Measurements from ENCODE around the gene EMP2.

DNA sequence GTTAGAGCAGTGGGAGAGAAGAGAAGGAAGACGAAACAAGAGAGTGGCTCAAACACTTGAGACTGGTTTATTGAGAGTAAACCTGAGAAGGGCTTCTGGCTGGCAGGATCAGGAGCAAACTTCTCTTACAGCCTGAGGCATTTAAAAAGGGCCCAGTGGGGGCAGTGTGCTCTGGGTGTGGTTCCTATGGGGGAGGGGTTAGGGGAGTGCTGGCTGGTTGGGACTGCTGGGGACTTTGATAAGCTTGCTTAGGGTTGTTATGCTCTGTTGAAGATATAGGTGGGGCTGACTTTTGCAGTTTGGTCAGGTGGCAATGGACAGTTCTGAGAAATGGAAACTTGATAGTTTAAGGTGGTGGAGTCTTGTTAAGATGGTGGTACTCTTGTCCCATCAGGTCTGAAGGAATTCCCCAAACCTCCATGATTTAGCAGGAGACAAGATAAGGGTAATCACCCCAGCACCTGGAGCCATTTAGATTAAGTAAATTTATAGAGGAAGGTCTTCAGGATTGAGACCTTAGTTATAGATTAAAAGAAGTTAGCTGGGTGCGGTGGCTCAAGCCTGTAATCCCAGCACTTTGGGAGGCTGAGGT, 79.3 kb downstream of the EMP2 start:
- TF ChIP-seq CTCF (IDR thresholded peaks at IDR 0.05; ENCODE audit: insufficient read depth, low read length, poor library complexity, severe bottlenecking) (no peak), EZH2phosphoT487 (conservative IDR thresholded peaks at IDR 0.05; ENCODE audit: low read length) (no peak)

Data from SU-DHL-6 (cell line).